IMR-90 (cell line): Measurements from ENCODE around the gene ZNF408. TPM values are rescaled to one million over a fixed set of nuclear protein-coding genes. Genes with fewer than 3 reads are reported as not detected.

Experiments used
- ATAC-seq: fragments of 200-7000 bp; cut with Tn5 transposase; 2 replicates; pipeline ENCODE4 v1.9.1; 2020; ENCODE audit warnings: low read depth, mild to moderate bottlenecking, moderate library complexity
- BruUV-seq: library from RNA; stranded (reverse); fragments of 400-500 nt; replicated peaks from 2 replicates; lab custom pipeline; 2021; lab: Mats Ljungman, UMichigan
- CTCF ChIA-PET: fragments of 300-600 bp; formaldehyde crosslinking; extraction: SDS; loops from one replicate; lab custom pipeline; 2021; ENCODE audit warnings: antibody characterized with exemption; lab: Yijun Ruan, JAX
- POLR2A ChIA-PET: fragments of 300-600 bp; sonication (Branson Sonifier 250); formaldehyde crosslinking; loops from one replicate; lab custom pipeline; 2022; ENCODE audit warnings: antibody characterized with exemption; ENCODE audit not compliant: unreplicated experiment; lab: Charles Lee
- DNase-seq: peaks from one replicate; pipeline ENCODE4 v3.0.0; 2013
- H2AFZ ChIP-seq: replicated peaks from 2 replicates; pipeline ENCODE3; 2013; ENCODE audit warnings: low read length, mild to moderate bottlenecking; ENCODE audit not compliant: poor library complexity
- H2AK5ac ChIP-seq: 2 replicates; pipeline ENCODE4 v1.6.1; 2013; ENCODE audit warnings: low read depth, low read length, inconsistent platforms
- H2AK9ac ChIP-seq: replicated peaks from 2 replicates; pipeline ENCODE3; 2013; ENCODE audit warnings: mild to moderate bottlenecking, low read depth, low read length, moderate library complexity; ENCODE audit not compliant: poor library complexity
- H2BK120ac ChIP-seq: 2 replicates; pipeline ENCODE4 v1.6.1; 2013; ENCODE audit warnings: low read depth, low read length, inconsistent platforms
- H2BK15ac ChIP-seq: 3 replicates; pipeline ENCODE4 v1.6.1; 2013; ENCODE audit warnings: low read depth, low read length, inconsistent platforms
- H2BK20ac ChIP-seq: 2 replicates; pipeline ENCODE4 v1.6.1; 2013; ENCODE audit warnings: low read depth, mild to moderate bottlenecking, inconsistent platforms, low read length, moderate library complexity
- H2BK5ac ChIP-seq: 2 replicates; pipeline ENCODE4 v1.6.1; 2013; ENCODE audit warnings: mild to moderate bottlenecking, low read depth, low read length, inconsistent platforms; ENCODE audit not compliant: poor library complexity, severe bottlenecking
- H3K14ac ChIP-seq: replicated peaks from 2 replicates; pipeline ENCODE4 v1.6.1; 2013; ENCODE audit warnings: low read depth, low read length, inconsistent platforms
- H3K18ac ChIP-seq: 2 replicates; pipeline ENCODE4 v1.6.1; 2013; ENCODE audit warnings: low read depth, low read length, control low read depth
- H3K23ac ChIP-seq: 2 replicates; pipeline ENCODE4 v1.6.1; 2013; ENCODE audit warnings: low read depth, low read length, inconsistent platforms
- H3K27ac ChIP-seq: 2 replicates; pipeline ENCODE4 v1.5.1; 2013; ENCODE audit warnings: mild to moderate bottlenecking, control low read depth, low read length; ENCODE audit not compliant: insufficient read depth
- H3K27me3 ChIP-seq: 2 replicates; pipeline ENCODE4 v1.6.1; 2013; ENCODE audit warnings: low read length; ENCODE audit not compliant: control insufficient read depth, insufficient read depth
- H3K36me3 ChIP-seq: 2 replicates; pipeline ENCODE4 v1.6.1; 2013; ENCODE audit warnings: low read length, mixed read lengths; ENCODE audit not compliant: control insufficient read depth, insufficient read depth
- H3K4ac ChIP-seq: 2 replicates; pipeline ENCODE4 v1.6.1; 2013; ENCODE audit warnings: low read depth, low read length, inconsistent platforms
- H3K4me1 ChIP-seq: 2 replicates; pipeline ENCODE4 v1.6.1; 2013; ENCODE audit warnings: low read length, mixed read lengths; ENCODE audit not compliant: control insufficient read depth, insufficient read depth
- H3K4me2 ChIP-seq: 2 replicates; pipeline ENCODE4 v1.6.1; 2013; ENCODE audit warnings: low read depth, mild to moderate bottlenecking, control low read depth, low read length, moderate library complexity
- H3K4me3 ChIP-seq: 2 replicates; pipeline ENCODE4 v1.5.1; 2013; ENCODE audit warnings: low read depth, mild to moderate bottlenecking, control low read depth, low read length, moderate library complexity; ENCODE audit not compliant: insufficient read depth
- H3K56ac ChIP-seq: 2 replicates; pipeline ENCODE4 v1.6.1; 2013; ENCODE audit warnings: low read length, inconsistent platforms; ENCODE audit not compliant: insufficient read depth; ENCODE audit errors: extremely low read depth
- H3K79me1 ChIP-seq, 2 experiments: 2 replicates each; pipeline ENCODE4 v1.6.1; 2013; ENCODE audit warnings: low read length in 2 of 2, inconsistent platforms in 1 of 2, low read depth in 1 of 2
- H3K9ac ChIP-seq: 2 replicates; pipeline ENCODE4 v1.6.1; 2013; ENCODE audit warnings: low read depth, low read length, control low read depth
- H3K9me1 ChIP-seq: 2 replicates; pipeline ENCODE4 v1.6.1; 2013; ENCODE audit warnings: low read length, inconsistent platforms; ENCODE audit not compliant: insufficient read depth
- H3K9me3 ChIP-seq: 2 replicates; pipeline ENCODE4 v1.6.1; 2013; ENCODE audit warnings: low read length; ENCODE audit not compliant: control insufficient read depth, insufficient read depth
- H4K20me1 ChIP-seq: 2 replicates; pipeline ENCODE4 v1.6.1; 2013; ENCODE audit warnings: low read length, inconsistent platforms; ENCODE audit not compliant: insufficient read depth
- H4K5ac ChIP-seq: 2 replicates; pipeline ENCODE4 v1.6.1; 2013; ENCODE audit warnings: mild to moderate bottlenecking, low read depth, low read length, control low read depth
- H4K8ac ChIP-seq, 2 experiments: 2 replicates each; pipeline ENCODE4 v1.6.1; 2013; ENCODE audit warnings: low read depth in 2 of 2, low read length in 2 of 2, control low read depth in 1 of 2, inconsistent platforms in 1 of 2
- H4K91ac ChIP-seq: 2 replicates; pipeline ENCODE4 v1.6.1; 2013; ENCODE audit warnings: low read depth, low read length, inconsistent platforms; ENCODE audit not compliant: insufficient read depth
- BHLHE40 ChIP-seq: fragments of 150-350 bp; IDR thresholded peaks from 2 replicates; pipeline ENCODE4 v1.6.1; 2016; ENCODE audit warnings: mild to moderate bottlenecking, low read depth, low read length
- CEBPB ChIP-seq: IDR thresholded peaks from 2 replicates; pipeline ENCODE4 v1.6.1; 2012; ENCODE audit warnings: low read depth, low read length, improper control_type of control experiment
- CHD1 ChIP-seq: IDR thresholded peaks from 2 replicates; pipeline ENCODE4 v1.6.1; 2012; ENCODE audit warnings: low read depth, low read length, improper control_type of control experiment
- MAFK ChIP-seq: IDR thresholded peaks from 2 replicates; pipeline ENCODE4 v1.6.1; 2012; ENCODE audit warnings: low read depth, low read length, improper control_type of control experiment
- MAZ ChIP-seq: IDR thresholded peaks from 2 replicates; pipeline ENCODE4 v1.6.1; 2012; ENCODE audit warnings: low read depth, mild to moderate bottlenecking, low read length, improper control_type of control experiment, moderate library complexity, borderline replicate concordance
- MXI1 ChIP-seq: IDR thresholded peaks from 2 replicates; pipeline ENCODE4 v1.6.1; 2012; ENCODE audit warnings: low read depth, mild to moderate bottlenecking, low read length, moderate library complexity, borderline replicate concordance
- NFE2L2 ChIP-seq: fragments of 150-350 bp; IDR thresholded peaks from 2 replicates; pipeline ENCODE4 v1.6.1; 2016; ENCODE audit warnings: low read depth, mild to moderate bottlenecking, low read length
- RAD21 ChIP-seq: IDR thresholded peaks from 2 replicates; pipeline ENCODE4 v1.6.1; 2012; ENCODE audit warnings: low read length, improper control_type of control experiment
- RCOR1 ChIP-seq: IDR thresholded peaks from 2 replicates; pipeline ENCODE4 v1.6.1; 2012; ENCODE audit warnings: mild to moderate bottlenecking, low read length, improper control_type of control experiment; ENCODE audit not compliant: insufficient replicate concordance
- SMC3 ChIP-seq: fragments of 150-350 bp; IDR thresholded peaks from 2 replicates; pipeline ENCODE4 v1.6.1; 2016; ENCODE audit warnings: low read depth, mild to moderate bottlenecking, antibody characterized with exemption, low read length, moderate library complexity
- dilution Hi-C: fragments of 300-500 bp; cut with HindIII; formaldehyde crosslinking; loops from one replicate; pipeline ENCODE4 v1.14.3; 2018; ENCODE audit warnings: low sequenced_read_pairs; ENCODE audit not compliant: unreplicated experiment
- in situ Hi-C: fragments of 300-500 bp; cut with MboI; formaldehyde crosslinking; loops from 3 replicates; pipeline ENCODE4 v1.14.3; 2019; ENCODE audit warnings: low sequenced_read_pairs, inconsistent platforms, mixed read lengths
- intact Hi-C: fragments of 100-400 bp; cut with micrococcal nuclease; formaldehyde crosslinking; loops from 2 replicates; pipeline ENCODE4 v1.10.0; 2022
- polyA plus RNA-seq, 3 experiments: library from polyadenylated mRNA; depleted of rRNA; stranded (reverse); fragments of >200 nt; gene quantifications; 2 replicates each; pipeline ENCODE4 v1.2.3, GENCODE V29; 2012; ENCODE audit warnings: low replicate concordance in 1 of 3
- total RNA-seq: library from RNA; depleted of rRNA; stranded (reverse); fragments of >200 nt; gene quantifications from 2 replicates; pipeline ENCODE4 v1.2.3, GENCODE V29; 2012

The ZNF408 gene
- total and polyA plus RNA-seq, 2 of the 4 experiments (the other 2 are of a cell fraction), result 9.5 to 11.1 TPM

DNA sequence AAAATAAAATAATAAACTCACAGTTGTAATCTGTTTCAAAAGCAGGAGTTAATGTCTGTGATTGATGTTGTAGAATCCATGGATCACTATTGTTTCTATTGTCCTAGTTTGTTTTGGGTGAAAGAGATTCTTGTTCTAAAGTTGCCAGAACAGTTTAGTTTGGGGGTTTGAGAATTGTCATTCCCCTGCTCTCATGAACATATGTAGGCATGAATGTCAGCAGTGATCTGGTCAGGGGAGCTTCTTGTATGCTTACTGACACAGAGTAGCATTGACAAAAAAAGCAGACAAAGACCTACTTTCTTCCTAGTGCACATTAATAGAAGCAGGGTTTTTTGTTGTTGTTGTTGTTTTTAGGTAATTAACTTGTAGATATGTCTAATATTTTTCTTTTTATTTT, 39.0 kb upstream of the ZNF408 start:
- H2BK120ac ChIP-seq, result no peak overlapping the region
- H4K5ac ChIP-seq, result no peak overlapping the region
- no peak overlapping the region for H2AK5ac ChIP-seq
- H3K4ac ChIP-seq, result no peak overlapping the region
- ATAC-seq, result no peak
- DNase-seq, result no peak
- no peak overlapping the region for H3K23ac ChIP-seq
- intact Hi-C loops, result no loop called here
- H3K9me3 ChIP-seq, result no peaks in the 10 kb centered on the region
- H2AFZ ChIP-seq, result no peak overlapping the region
- H2BK20ac ChIP-seq, result no peak overlapping the region
- no peak overlapping the region for H3K18ac ChIP-seq
- H4K8ac ChIP-seq, result no peak overlapping the region
- H3K4me3 ChIP-seq, result no peak overlapping the region
- H3K9me1 ChIP-seq, result peaks cover 12% of the 10 kb centered on the region
- H3K36me3 ChIP-seq, result peaks cover 37% of the 10 kb centered on the region
- H3K14ac ChIP-seq, result no peak overlapping the region
- no peak overlapping the region for H4K91ac ChIP-seq
- POLR2A ChIA-PET, result no interaction called here
- H3K79me1 ChIP-seq, result peaks cover 0 to 8% of the 10 kb centered on the region in 2 experiments; a peak in 2 of 4 replicates
- in situ Hi-C loops, result no loop called here
- no peak overlapping the region for H3K9ac ChIP-seq
- H4K20me1 ChIP-seq, result no peaks in the 10 kb centered on the region
- H2BK15ac ChIP-seq, result no peak overlapping the region
- CTCF ChIA-PET, result no interaction called here
- BruUV-seq, result no TSS peak
- no peak overlapping the region for H3K27ac ChIP-seq
- H2AK9ac ChIP-seq, result no peak overlapping the region
- H2BK5ac ChIP-seq, result no peak overlapping the region
- no peaks in the 10 kb centered on the region for H3K27me3 ChIP-seq
- no peak overlapping the region for H3K4me2 ChIP-seq
- H3K56ac ChIP-seq, result no peak overlapping the region
- peaks cover 12% of the 10 kb centered on the region for H3K4me1 ChIP-seq
- TF ChIP-seq CHD1 (no peak), MAZ (no peak), MXI1 (no peak), RAD21 (no peak), NFE2L2 (no peak), SMC3 (no peak), MAFK (no peak), CEBPB (no peak), BHLHE40 (no peak), RCOR1 (no peak)
- dilution Hi-C loops, result no loop called here
